K562 (cell line): ENCODE results near the gene SMIM7.

Experiments used
- DMBX1 ChIP-seq: fragments of 250-450 bp; sonication (Bioruptor Pico); IDR thresholded peaks from 2 replicates; pipeline ENCODE4 v1.8.0; 2022; ENCODE audit warnings: inconsistent platforms, mild to moderate bottlenecking, moderate library complexity, borderline replicate concordance
- FOXM1 ChIP-seq, 2 experiments: fragments of 450-650 bp in 1 of 2; sonication (generic) in 1 of 2; formaldehyde crosslinking in 1 of 2; IDR thresholded peaks; 2 replicates each; pipeline versions ENCODE4 v1.6.1 to v1.9.0; 2017 to 2022; ENCODE audit warnings: low read depth in 2 of 2, mild to moderate bottlenecking in 2 of 2, missing genetic modification reagents in 1 of 2, moderate library complexity in 1 of 2
- HNRNPLL ChIP-seq: fragments of 200-400 bp; formaldehyde crosslinking; IDR thresholded peaks from 2 replicates; pipeline ENCODE4 v1.6.1; 2017; ENCODE audit warnings: low read length, low read depth, mild to moderate bottlenecking; ENCODE audit not compliant: poor library complexity, severe bottlenecking
- LARP7 ChIP-seq: fragments of 450-650 bp; IDR thresholded peaks from 2 replicates; pipeline ENCODE4 v1.6.1; 2016
- YY1 ChIP-seq, 3 experiments: IDR thresholded peaks; 2 replicates each; pipeline ENCODE4 v1.6.1; 2011; ENCODE audit warnings: low read length in 2 of 3, mild to moderate bottlenecking in 2 of 3, moderate library complexity in 2 of 3, borderline replicate concordance in 1 of 3, control low read depth in 1 of 3, low read depth in 1 of 3; ENCODE audit not compliant: insufficient read depth in 3 of 3, insufficient replicate concordance in 2 of 3, control insufficient read depth in 1 of 3, insufficient read length in 1 of 3; ENCODE audit errors: extremely low read depth in 1 of 3
- ZBTB17 ChIP-seq: fragments of 450-650 bp; formaldehyde crosslinking; IDR thresholded peaks from 2 replicates; pipeline ENCODE4 v1.4.0; 2020; ENCODE audit warnings: mild to moderate bottlenecking
- ZC3H4 ChIP-seq: sonication (generic); formaldehyde crosslinking; IDR thresholded peaks from 2 replicates; pipeline ENCODE4 v1.9.0; 2021; ENCODE audit warnings: missing genetic modification reagents, borderline replicate concordance
- ZFP36 ChIP-seq: fragments of 150-350 bp; IDR thresholded peaks from 2 replicates; pipeline ENCODE4 v1.6.1; 2018; ENCODE audit warnings: low read length, low read depth; ENCODE audit not compliant: partially characterized antibody
- ZNF184 ChIP-seq: sonication (generic); formaldehyde crosslinking; IDR thresholded peaks from 2 replicates; pipeline ENCODE4 v1.5.0; 2020; ENCODE audit warnings: missing genetic modification reagents
- TF ChIP-seq, protein P1 (sequence below): fragments of 450-650 bp; IDR thresholded peaks from 2 replicates; pipeline ENCODE4 v1.6.1; 2018; ENCODE audit not compliant: partially characterized antibody
- TF ChIP-seq, protein P2 (sequence below), 3 experiments: IDR thresholded peaks in 2 of 3; conservative IDR thresholded peaks in 1 of 3; 2 replicates each; pipeline ENCODE4 v1.5.1; 2011 to 2012; ENCODE audit warnings: low read length in 3 of 3, mild to moderate bottlenecking in 3 of 3, control low read depth in 2 of 3, improper control_type of control experiment in 1 of 3, inconsistent platforms in 1 of 3, low read depth in 1 of 3, mixed read lengths in 1 of 3, moderate library complexity in 1 of 3; ENCODE audit not compliant: insufficient read depth in 2 of 3

DNA sequence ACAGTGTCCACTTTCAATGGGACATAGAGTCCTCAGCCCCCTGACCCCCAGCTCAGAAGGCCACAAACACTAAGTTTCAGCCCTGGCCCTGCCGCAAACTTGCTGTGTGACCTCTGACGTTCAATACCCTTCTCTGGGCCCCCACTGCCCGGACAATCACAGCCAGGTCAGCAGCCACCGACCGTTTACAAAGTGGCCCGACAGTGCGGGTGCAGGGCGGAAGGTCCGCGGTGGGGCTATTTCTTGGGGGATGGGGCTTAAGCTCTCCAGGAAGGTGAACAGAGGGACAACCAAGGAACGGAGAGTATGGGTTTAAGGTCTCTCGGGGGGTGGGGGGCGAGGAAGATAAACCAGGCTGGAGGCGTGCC, 496 bp downstream of the SMIM7 start:
- no peak for TF ChIP-seq ZC3H4 (CRISPR knock-in tag)
- no peak for TF ChIP-seq HNRNPLL
- TF ChIP-seq, protein P1, sequence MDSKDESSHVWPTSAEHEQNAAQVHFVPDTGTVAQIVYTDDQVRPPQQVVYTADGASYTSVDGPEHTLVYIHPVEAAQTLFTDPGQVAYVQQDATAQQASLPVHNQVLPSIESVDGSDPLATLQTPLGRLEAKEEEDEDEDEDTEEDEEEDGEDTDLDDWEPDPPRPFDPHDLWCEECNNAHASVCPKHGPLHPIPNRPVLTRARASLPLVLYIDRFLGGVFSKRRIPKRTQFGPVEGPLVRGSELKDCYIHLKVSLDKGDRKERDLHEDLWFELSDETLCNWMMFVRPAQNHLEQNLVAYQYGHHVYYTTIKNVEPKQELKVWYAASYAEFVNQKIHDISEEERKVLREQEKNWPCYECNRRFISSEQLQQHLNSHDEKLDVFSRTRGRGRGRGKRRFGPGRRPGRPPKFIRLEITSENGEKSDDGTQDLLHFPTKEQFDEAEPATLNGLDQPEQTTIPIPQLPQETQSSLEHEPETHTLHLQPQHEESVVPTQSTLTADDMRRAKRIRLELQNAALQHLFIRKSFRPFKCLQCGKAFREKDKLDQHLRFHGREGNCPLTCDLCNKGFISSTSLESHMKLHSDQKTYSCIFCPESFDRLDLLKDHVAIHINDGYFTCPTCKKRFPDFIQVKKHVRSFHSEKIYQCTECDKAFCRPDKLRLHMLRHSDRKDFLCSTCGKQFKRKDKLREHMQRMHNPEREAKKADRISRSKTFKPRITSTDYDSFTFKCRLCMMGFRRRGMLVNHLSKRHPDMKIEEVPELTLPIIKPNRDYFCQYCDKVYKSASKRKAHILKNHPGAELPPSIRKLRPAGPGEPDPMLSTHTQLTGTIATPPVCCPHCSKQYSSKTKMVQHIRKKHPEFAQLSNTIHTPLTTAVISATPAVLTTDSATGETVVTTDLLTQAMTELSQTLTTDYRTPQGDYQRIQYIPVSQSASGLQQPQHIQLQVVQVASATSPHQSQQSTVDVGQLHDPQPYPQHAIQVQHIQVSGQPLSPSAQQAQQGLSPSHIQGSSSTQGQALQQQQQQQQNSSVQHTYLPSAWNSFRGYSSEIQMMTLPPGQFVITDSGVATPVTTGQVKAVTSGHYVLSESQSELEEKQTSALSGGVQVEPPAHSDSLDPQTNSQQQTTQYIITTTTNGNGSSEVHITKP = no peak
- peak; percentile 63 for TF ChIP-seq ZFP36
- TF ChIP-seq YY1 (IDR thresholded peaks at IDR 0.05; ENCODE audit: borderline replicate concordance in 1 of 3, control insufficient read depth in 1 of 3, extremely low read depth in 1 of 3, insufficient read depth in 3 of 3, insufficient read length in 1 of 3, insufficient replicate concordance in 2 of 3, low read depth in 1 of 3, low read length in 2 of 3) = no peak
- TF ChIP-seq, protein P2, sequence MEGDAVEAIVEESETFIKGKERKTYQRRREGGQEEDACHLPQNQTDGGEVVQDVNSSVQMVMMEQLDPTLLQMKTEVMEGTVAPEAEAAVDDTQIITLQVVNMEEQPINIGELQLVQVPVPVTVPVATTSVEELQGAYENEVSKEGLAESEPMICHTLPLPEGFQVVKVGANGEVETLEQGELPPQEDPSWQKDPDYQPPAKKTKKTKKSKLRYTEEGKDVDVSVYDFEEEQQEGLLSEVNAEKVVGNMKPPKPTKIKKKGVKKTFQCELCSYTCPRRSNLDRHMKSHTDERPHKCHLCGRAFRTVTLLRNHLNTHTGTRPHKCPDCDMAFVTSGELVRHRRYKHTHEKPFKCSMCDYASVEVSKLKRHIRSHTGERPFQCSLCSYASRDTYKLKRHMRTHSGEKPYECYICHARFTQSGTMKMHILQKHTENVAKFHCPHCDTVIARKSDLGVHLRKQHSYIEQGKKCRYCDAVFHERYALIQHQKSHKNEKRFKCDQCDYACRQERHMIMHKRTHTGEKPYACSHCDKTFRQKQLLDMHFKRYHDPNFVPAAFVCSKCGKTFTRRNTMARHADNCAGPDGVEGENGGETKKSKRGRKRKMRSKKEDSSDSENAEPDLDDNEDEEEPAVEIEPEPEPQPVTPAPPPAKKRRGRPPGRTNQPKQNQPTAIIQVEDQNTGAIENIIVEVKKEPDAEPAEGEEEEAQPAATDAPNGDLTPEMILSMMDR (IDR thresholded peaks at IDR 0.05 in 2 of 3, conservative IDR thresholded peaks at IDR 0.05 in 1 of 3; ENCODE audit: insufficient read depth in 2 of 3, low read depth in 1 of 3, low read length in 3 of 3) = no peak
- no peak for TF ChIP-seq LARP7
- no peak for TF ChIP-seq ZBTB17
- no peak for TF ChIP-seq DMBX1 (CRISPR knock-in tag)
- no peak for TF ChIP-seq FOXM1 (IDR thresholded peaks at IDR 0.05; ENCODE audit: low read depth)
- no peak for TF ChIP-seq FOXM1 (CRISPR knock-in tag; IDR thresholded peaks at IDR 0.05; ENCODE audit: low read depth)
- no peak for TF ChIP-seq ZNF184
